ENCODE measurements around the gene SPATA6.
A peak's percentile ranks its signal among the peaks of the same experiment; 100 is the strongest.
"Not testable (repeated sequence)": the region's sequence is repeated elsewhere in the genome, so short reads cannot be mapped to it uniquely, and the experiment has no call there.

The SPATA6 gene

DNA sequence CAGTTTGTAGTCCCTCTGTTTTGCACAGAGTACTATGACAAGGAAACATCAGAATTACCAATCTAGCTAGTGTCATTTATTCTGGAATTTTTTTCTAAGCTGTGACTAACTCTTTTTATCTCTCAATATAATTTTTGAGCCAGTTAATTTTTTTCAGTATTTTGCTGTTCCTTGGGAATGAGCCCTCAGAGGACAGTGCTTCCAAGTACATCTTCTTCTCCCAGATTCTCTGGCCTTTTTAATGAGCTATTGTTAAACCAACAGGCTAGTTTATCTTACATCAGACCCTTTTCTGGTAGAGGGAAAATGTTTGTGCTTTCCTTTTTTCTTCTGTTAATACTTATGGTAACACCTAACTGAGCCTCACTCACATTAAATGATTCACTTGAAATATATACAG, 34.6 kb downstream of the SPATA6 start:
- H3K36me3 ChIP-seq (ENCODE audit: control insufficient read depth in 2 of 2, insufficient read depth in 1 of 2, low read length in 2 of 2); H3K27ac ChIP-seq (ENCODE audit: extremely low read depth, low read depth, low read length); POLR2A ChIA-PET; H3K9me3 ChIP-seq (ENCODE audit: control insufficient read depth, insufficient read depth, low read depth, low read length); H3K4me3 ChIP-seq (ENCODE audit: low read depth, low read length); H3K4me1 ChIP-seq (ENCODE audit: control insufficient read depth, insufficient read depth, low read length): not testable (repeated sequence)
- CTCF ChIA-PET, result interaction anchor here (1.2 kb wide), 1 partner anchor 13 kb away, joined by 3 read pairs; no protein-coding TSS in a partner anchor

DNA sequence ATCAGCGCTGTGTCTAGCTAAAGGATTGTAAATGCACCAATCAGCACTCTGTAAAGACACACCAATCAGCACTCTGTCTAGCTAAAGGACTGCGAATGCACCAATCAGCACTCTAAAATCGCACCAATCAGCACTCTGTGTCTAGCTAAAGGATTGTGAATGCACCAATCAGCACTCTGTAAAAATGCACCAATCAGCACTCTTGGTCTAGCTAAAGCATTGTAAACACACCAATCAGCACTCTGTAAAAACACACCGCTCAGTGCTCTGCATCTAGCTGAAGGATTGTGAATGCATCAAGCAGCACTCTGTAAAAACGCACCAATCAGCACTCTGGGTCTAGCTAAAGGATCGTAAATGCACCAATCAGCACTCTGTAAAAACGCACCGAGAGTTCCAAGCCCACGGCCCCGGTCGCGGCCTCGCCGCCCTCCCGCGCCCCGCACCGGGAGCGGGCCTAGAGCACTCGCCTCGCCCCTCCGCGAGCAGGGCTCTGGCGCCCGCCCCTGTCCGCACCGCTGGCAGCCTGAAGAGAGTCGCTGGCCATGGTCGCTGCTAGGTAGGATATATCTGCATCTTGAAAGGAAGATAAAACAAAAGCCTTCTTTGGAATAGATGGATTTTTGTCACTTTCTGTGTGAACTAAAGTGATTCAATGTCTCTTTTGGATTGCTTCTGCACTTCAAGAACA, 36.5 kb downstream of the SPATA6 start:
- H3K9me3 ChIP-seq (ENCODE audit: control insufficient read depth, insufficient read depth, low read depth, low read length); H3K4me3 ChIP-seq (ENCODE audit: low read depth, low read length); H3K4me1 ChIP-seq (ENCODE audit: control insufficient read depth, insufficient read depth, low read length); POLR2A ChIA-PET; H3K27ac ChIP-seq (ENCODE audit: extremely low read depth, low read depth, low read length); H3K36me3 ChIP-seq (ENCODE audit: control insufficient read depth in 2 of 2, insufficient read depth in 1 of 2, low read length in 2 of 2): not testable (repeated sequence)
- CTCF ChIA-PET, result interaction anchor here (0.6 kb wide), 1 partner anchor 291 kb away, joined by 4 read pairs; no protein-coding TSS in a partner anchor

DNA sequence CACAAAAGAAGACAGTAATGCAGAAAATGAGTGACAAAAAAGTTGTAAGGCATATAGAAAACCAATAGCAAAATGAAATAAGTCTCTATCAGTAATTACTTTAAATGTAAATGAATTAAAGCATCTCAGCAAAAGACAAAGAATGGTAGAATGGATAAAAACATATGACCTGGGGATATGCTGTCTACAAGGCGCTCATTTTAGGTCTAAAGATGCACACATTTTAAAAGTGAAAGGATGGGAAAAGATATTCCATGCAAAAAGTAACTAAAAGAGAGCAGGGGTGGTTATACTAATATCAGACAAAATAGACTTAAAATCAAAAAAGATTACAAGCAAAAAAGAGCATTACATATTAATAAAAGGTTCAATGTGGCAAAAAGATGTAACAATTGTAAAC, 41.2 kb downstream of the SPATA6 start:
- Histone ChIP-seq H3K4me3 (ENCODE audit: low read depth, low read length) (no peak overlapping the region), H3K27ac (ENCODE audit: extremely low read depth, low read depth, low read length) (no peak overlapping the region), H3K9me3 (ENCODE audit: control insufficient read depth, insufficient read depth, low read depth, low read length) (no peaks in the 10 kb centered on the region), H3K4me1 (ENCODE audit: control insufficient read depth, insufficient read depth, low read length) (peaks cover 4% of the 10 kb centered on the region; the same call in 1 of the 2 replicates), H3K36me3 (ENCODE audit: control insufficient read depth in 2 of 2, insufficient read depth in 1 of 2, low read length in 2 of 2) (peaks cover 0 to 4% of the 10 kb centered on the region in 2 experiments; a peak in 1 of 3 replicates)
- CTCF ChIA-PET, result no interaction called here
- TF ChIP-seq SETDB1 (IDR thresholded peaks at IDR 0.05; ENCODE audit: insufficient read length, low read length) (peak; percentile 93), ZNF660 (tag by site-specific recombination; IDR thresholded peaks at IDR 0.05) (no peak), ZNF830 (tag by site-specific recombination; IDR thresholded peaks at IDR 0.05; ENCODE audit: low read depth) (no peak), PRDM1 (tag by site-specific recombination; IDR thresholded peaks at IDR 0.05) (no peak)
- TF ChIP-seq, protein P1, sequence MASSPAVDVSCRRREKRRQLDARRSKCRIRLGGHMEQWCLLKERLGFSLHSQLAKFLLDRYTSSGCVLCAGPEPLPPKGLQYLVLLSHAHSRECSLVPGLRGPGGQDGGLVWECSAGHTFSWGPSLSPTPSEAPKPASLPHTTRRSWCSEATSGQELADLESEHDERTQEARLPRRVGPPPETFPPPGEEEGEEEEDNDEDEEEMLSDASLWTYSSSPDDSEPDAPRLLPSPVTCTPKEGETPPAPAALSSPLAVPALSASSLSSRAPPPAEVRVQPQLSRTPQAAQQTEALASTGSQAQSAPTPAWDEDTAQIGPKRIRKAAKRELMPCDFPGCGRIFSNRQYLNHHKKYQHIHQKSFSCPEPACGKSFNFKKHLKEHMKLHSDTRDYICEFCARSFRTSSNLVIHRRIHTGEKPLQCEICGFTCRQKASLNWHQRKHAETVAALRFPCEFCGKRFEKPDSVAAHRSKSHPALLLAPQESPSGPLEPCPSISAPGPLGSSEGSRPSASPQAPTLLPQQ (tag by site-specific recombination; IDR thresholded peaks at IDR 0.05), result no peak
- TF ChIP-seq, protein P2, sequence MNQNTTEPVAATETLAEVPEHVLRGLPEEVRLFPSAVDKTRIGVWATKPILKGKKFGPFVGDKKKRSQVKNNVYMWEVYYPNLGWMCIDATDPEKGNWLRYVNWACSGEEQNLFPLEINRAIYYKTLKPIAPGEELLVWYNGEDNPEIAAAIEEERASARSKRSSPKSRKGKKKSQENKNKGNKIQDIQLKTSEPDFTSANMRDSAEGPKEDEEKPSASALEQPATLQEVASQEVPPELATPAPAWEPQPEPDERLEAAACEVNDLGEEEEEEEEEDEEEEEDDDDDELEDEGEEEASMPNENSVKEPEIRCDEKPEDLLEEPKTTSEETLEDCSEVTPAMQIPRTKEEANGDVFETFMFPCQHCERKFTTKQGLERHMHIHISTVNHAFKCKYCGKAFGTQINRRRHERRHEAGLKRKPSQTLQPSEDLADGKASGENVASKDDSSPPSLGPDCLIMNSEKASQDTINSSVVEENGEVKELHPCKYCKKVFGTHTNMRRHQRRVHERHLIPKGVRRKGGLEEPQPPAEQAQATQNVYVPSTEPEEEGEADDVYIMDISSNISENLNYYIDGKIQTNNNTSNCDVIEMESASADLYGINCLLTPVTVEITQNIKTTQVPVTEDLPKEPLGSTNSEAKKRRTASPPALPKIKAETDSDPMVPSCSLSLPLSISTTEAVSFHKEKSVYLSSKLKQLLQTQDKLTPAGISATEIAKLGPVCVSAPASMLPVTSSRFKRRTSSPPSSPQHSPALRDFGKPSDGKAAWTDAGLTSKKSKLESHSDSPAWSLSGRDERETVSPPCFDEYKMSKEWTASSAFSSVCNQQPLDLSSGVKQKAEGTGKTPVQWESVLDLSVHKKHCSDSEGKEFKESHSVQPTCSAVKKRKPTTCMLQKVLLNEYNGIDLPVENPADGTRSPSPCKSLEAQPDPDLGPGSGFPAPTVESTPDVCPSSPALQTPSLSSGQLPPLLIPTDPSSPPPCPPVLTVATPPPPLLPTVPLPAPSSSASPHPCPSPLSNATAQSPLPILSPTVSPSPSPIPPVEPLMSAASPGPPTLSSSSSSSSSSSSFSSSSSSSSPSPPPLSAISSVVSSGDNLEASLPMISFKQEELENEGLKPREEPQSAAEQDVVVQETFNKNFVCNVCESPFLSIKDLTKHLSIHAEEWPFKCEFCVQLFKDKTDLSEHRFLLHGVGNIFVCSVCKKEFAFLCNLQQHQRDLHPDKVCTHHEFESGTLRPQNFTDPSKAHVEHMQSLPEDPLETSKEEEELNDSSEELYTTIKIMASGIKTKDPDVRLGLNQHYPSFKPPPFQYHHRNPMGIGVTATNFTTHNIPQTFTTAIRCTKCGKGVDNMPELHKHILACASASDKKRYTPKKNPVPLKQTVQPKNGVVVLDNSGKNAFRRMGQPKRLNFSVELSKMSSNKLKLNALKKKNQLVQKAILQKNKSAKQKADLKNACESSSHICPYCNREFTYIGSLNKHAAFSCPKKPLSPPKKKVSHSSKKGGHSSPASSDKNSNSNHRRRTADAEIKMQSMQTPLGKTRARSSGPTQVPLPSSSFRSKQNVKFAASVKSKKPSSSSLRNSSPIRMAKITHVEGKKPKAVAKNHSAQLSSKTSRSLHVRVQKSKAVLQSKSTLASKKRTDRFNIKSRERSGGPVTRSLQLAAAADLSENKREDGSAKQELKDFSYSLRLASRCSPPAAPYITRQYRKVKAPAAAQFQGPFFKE (tag by site-specific recombination; IDR thresholded peaks at IDR 0.05; ENCODE audit: borderline replicate concordance), result no peak
- POLR2A ChIA-PET, result no interaction called here

DNA sequence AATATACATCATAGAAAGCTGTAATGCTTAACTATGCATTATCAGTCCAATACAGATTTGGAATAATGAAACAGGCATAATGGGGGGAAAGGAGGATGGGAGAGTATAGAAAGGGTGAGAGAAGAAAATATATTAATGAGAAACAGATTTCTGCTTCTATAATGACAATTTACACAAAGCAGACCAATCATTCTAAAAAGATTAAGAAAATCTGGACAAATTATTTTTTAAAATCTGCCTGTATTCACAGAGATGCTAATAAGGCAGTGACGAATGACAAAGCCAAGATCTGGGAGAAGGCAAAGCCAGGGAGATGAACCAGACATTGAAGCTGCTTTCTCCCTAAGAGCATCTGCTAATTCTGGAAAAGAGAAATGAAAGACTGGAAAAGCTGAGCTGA, 50.0 kb downstream of the SPATA6 start:
- H3K36me3 ChIP-seq (ENCODE audit: control insufficient read depth in 2 of 2, insufficient read depth in 1 of 2, low read length in 2 of 2), result no peaks in the 10 kb centered on the region
- POLR2A ChIA-PET, result no interaction called here
- no peaks in the 10 kb centered on the region for H3K9me3 ChIP-seq (ENCODE audit: control insufficient read depth, insufficient read depth, low read depth, low read length)
- H3K4me1 ChIP-seq (ENCODE audit: control insufficient read depth, insufficient read depth, low read length), result no peaks in the 10 kb centered on the region
- TF ChIP-seq ZNF747 (tag by site-specific recombination; IDR thresholded peaks at IDR 0.05) (no peak), ZNF169 (tag by site-specific recombination; IDR thresholded peaks at IDR 0.05) (no peak), ZNF791 (tag by site-specific recombination; IDR thresholded peaks at IDR 0.05) (no peak), ZNF658 (tag by site-specific recombination; IDR thresholded peaks at IDR 0.05) (no peak), ZNF433 (tag by site-specific recombination; IDR thresholded peaks at IDR 0.05; ENCODE audit: low read depth) (no peak), SP7 (tag by site-specific recombination; IDR thresholded peaks at IDR 0.05) (no peak), ZNF37A (tag by site-specific recombination; IDR thresholded peaks at IDR 0.05) (no peak), ZNF10 (tag by site-specific recombination; IDR thresholded peaks at IDR 0.05) (no peak), SP2 (tag by site-specific recombination; IDR thresholded peaks at IDR 0.05) (no peak), ZSCAN30 (tag by site-specific recombination; IDR thresholded peaks at IDR 0.05) (no peak), ZNF785 (tag by site-specific recombination; IDR thresholded peaks at IDR 0.05) (no peak)
- TF ChIP-seq, protein P3, sequence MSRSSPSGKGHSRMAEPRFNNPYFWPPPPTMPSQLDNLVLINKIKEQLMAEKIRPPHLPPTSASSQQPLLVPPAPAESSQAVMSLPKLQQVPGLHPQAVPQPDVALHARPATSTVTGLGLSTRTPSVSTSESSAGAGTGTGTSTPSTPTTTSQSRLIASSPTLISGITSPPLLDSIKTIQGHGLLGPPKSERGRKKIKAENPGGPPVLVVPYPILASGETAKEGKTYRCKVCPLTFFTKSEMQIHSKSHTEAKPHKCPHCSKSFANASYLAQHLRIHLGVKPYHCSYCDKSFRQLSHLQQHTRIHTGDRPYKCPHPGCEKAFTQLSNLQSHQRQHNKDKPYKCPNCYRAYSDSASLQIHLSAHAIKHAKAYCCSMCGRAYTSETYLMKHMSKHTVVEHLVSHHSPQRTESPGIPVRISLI (tag by site-specific recombination; IDR thresholded peaks at IDR 0.05), result no peak
- TF ChIP-seq, protein P4, sequence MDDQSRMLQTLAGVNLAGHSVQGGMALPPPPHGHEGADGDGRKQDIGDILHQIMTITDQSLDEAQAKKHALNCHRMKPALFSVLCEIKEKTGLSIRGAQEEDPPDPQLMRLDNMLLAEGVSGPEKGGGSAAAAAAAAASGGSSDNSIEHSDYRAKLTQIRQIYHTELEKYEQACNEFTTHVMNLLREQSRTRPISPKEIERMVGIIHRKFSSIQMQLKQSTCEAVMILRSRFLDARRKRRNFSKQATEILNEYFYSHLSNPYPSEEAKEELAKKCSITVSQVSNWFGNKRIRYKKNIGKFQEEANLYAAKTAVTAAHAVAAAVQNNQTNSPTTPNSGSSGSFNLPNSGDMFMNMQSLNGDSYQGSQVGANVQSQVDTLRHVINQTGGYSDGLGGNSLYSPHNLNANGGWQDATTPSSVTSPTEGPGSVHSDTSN (CRISPR knock-in tag; IDR thresholded peaks at IDR 0.05), result no peak
- no peak overlapping the region for H3K27ac ChIP-seq (ENCODE audit: extremely low read depth, low read depth, low read length)
- CTCF ChIA-PET, result no interaction called here
- H3K4me3 ChIP-seq (ENCODE audit: low read depth, low read length), result no peak overlapping the region
